PFSK-1 (cell line): ENCODE data around the gene KCNMA1.

Experiments
- FOXP2 ChIP-seq: optimal IDR thresholded peaks from 2 replicates; pipeline ENCODE3; 2011; ENCODE audit warnings: borderline replicate concordance, control low read depth, inconsistent platforms; ENCODE audit not compliant: insufficient read depth; ENCODE audit errors: extremely low read length, extremely low read depth
- POLR2AphosphoS5 ChIP-seq: IDR thresholded peaks from 2 replicates; pipeline ENCODE4 v1.6.1; 2012; ENCODE audit warnings: low read depth, mild to moderate bottlenecking, control low read depth, low read length, moderate library complexity
- REST ChIP-seq, 2 experiments: IDR thresholded peaks; 2 replicates each; pipeline versions ENCODE4 v1.6.1 to v1.8.0; 2011 to 2012; ENCODE audit warnings: low read depth in 2 of 2, low read length in 2 of 2, control low read depth in 1 of 2, inconsistent platforms in 1 of 2, mild to moderate bottlenecking in 1 of 2, moderate library complexity in 1 of 2; ENCODE audit not compliant: insufficient read depth in 1 of 2
- SIN3A ChIP-seq: IDR thresholded peaks from 2 replicates; pipeline ENCODE4 v1.6.1; 2012; ENCODE audit warnings: mild to moderate bottlenecking, low read length, moderate library complexity, borderline replicate concordance; ENCODE audit not compliant: insufficient read depth
- TAF1 ChIP-seq: IDR thresholded peaks from 2 replicates; pipeline ENCODE4 v1.6.1; 2012; ENCODE audit warnings: low read length, control low read depth, borderline replicate concordance; ENCODE audit not compliant: insufficient read depth

The KCNMA1 gene

GRCh38 chr10:77675347-77675746 is 37.7 kb upstream of the KCNMA1 start:
- no peak for TF ChIP-seq REST (IDR thresholded peaks at IDR 0.05; ENCODE audit: insufficient read depth in 1 of 2, low read depth in 2 of 2, low read length in 2 of 2)
- no peak for TF ChIP-seq TAF1
- no peak for TF ChIP-seq FOXP2
- TF ChIP-seq SIN3A: no peak
- no peak for TF ChIP-seq POLR2AphosphoS5

GRCh38 chr10:77673515-77674140 is 36.0 kb upstream of the KCNMA1 start:
- TF ChIP-seq TAF1: no peak

GRCh38 chr10:77673101-77673500 is 35.5 kb upstream of the KCNMA1 start:
- TF ChIP-seq SIN3A (no peak), FOXP2 (no peak), REST (IDR thresholded peaks at IDR 0.05; ENCODE audit: insufficient read depth in 1 of 2, low read depth in 2 of 2, low read length in 2 of 2) (no peak), TAF1 (no peak), POLR2AphosphoS5 (no peak)

GRCh38 chr10:77671594-77672252 is 34.1 kb upstream of the KCNMA1 start:
- TF ChIP-seq TAF1 (no peak), SIN3A (no peak)

GRCh38 chr10:77670817-77671443 is 33.3 kb upstream of the KCNMA1 start:
- TF ChIP-seq FOXP2 (no peak), POLR2AphosphoS5 (no peak), REST (IDR thresholded peaks at IDR 0.05; ENCODE audit: insufficient read depth in 1 of 2, low read depth in 2 of 2, low read length in 2 of 2) (no peak), TAF1 (no peak), SIN3A (no peak)

GRCh38 chr10:77669892-77670291 is 32.3 kb upstream of the KCNMA1 start:
- TF ChIP-seq SIN3A: no peak
- TF ChIP-seq REST (IDR thresholded peaks at IDR 0.05; ENCODE audit: insufficient read depth in 1 of 2, low read depth in 2 of 2, low read length in 2 of 2): no peak
- TF ChIP-seq POLR2AphosphoS5: no peak
- TF ChIP-seq TAF1: no peak
- TF ChIP-seq FOXP2: no peak
